Measurements from ENCODE around the gene PDZD2. TPM values are rescaled to one million over a fixed set of nuclear protein-coding genes. Genes with fewer than 3 reads are reported as not detected.

Gene PDZD2
- polyA plus RNA-seq, 1 donor from 2014 or later, result 3.1 TPM

- Histone ChIP-seq H4K20me1 (ENCODE audit: insufficient read depth) (no peaks in the 10 kb centered on the region), H3K9ac (ENCODE audit: low read length) (no peak overlapping the region), H3K9me3 (ENCODE audit: low read length) (no peaks in the 10 kb centered on the region), H3F3A (ENCODE audit: insufficient read depth, low read length, poor library complexity, severe bottlenecking) (no peaks in the 10 kb centered on the region), H3K27me3 (ENCODE audit: insufficient read depth, low read depth, low read length) (no peaks in the 10 kb centered on the region), H3K36me3 (ENCODE audit: insufficient read depth, low read length) (no peaks in the 10 kb centered on the region), H3K4me2 (ENCODE audit: low read length) (no peak overlapping the region), H3K79me2 (replicated peaks; ENCODE audit: insufficient read depth, low read length) (no peaks in the 10 kb centered on the region), H3K9me2 (ENCODE audit: insufficient read depth, low read length) (no peaks in the 10 kb centered on the region), H2AFZ (ENCODE audit: low read depth, low read length) (no peak overlapping the region), H3K27ac (ENCODE audit: low read length) (no peak overlapping the region), H3K4me3 (ENCODE audit: low read length) (no peak overlapping the region)
- TF ChIP-seq EP300 (conservative IDR thresholded peaks at IDR 0.05; ENCODE audit: poor library complexity, severe bottlenecking), result no peak
- no peak for TF ChIP-seq SMC3 (conservative IDR thresholded peaks at IDR 0.05; ENCODE audit: poor library complexity)
- no peak for TF ChIP-seq TAF1 (IDR thresholded peaks at IDR 0.05; ENCODE audit: low read depth)
- TF ChIP-seq MXI1 (conservative IDR thresholded peaks at IDR 0.05; ENCODE audit: poor library complexity, severe bottlenecking), result no peak
- no peak for TF ChIP-seq RAD21 (conservative IDR thresholded peaks at IDR 0.05)
- TF ChIP-seq EZH2 (IDR thresholded peaks at IDR 0.05; ENCODE audit: borderline replicate concordance, insufficient read depth, low read length, poor library complexity, severe bottlenecking), result no peak
- TF ChIP-seq POLR2AphosphoS5 (IDR thresholded peaks at IDR 0.05), result no peak
- TF ChIP-seq, protein P1, sequence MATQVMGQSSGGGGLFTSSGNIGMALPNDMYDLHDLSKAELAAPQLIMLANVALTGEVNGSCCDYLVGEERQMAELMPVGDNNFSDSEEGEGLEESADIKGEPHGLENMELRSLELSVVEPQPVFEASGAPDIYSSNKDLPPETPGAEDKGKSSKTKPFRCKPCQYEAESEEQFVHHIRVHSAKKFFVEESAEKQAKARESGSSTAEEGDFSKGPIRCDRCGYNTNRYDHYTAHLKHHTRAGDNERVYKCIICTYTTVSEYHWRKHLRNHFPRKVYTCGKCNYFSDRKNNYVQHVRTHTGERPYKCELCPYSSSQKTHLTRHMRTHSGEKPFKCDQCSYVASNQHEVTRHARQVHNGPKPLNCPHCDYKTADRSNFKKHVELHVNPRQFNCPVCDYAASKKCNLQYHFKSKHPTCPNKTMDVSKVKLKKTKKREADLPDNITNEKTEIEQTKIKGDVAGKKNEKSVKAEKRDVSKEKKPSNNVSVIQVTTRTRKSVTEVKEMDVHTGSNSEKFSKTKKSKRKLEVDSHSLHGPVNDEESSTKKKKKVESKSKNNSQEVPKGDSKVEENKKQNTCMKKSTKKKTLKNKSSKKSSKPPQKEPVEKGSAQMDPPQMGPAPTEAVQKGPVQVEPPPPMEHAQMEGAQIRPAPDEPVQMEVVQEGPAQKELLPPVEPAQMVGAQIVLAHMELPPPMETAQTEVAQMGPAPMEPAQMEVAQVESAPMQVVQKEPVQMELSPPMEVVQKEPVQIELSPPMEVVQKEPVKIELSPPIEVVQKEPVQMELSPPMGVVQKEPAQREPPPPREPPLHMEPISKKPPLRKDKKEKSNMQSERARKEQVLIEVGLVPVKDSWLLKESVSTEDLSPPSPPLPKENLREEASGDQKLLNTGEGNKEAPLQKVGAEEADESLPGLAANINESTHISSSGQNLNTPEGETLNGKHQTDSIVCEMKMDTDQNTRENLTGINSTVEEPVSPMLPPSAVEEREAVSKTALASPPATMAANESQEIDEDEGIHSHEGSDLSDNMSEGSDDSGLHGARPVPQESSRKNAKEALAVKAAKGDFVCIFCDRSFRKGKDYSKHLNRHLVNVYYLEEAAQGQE (IDR thresholded peaks at IDR 0.05; ENCODE audit: borderline replicate concordance), result no peak
- no peak for TF ChIP-seq CTCF (IDR thresholded peaks at IDR 0.05; ENCODE audit: poor library complexity, severe bottlenecking)
Observed at GRCh38 chr5:31738199-31738598, 99.3 kb downstream of the PDZD2 start.

GRCh38 chr5:31741496-31741895 is 102.6 kb downstream of the PDZD2 start:
- H3K9me2 ChIP-seq (ENCODE audit: insufficient read depth, low read length), result no peaks in the 10 kb centered on the region
- H3K27me3 ChIP-seq (ENCODE audit: insufficient read depth, low read depth, low read length), result no peaks in the 10 kb centered on the region
- no peak overlapping the region for H3K27ac ChIP-seq (ENCODE audit: low read length)
- H3F3A ChIP-seq (ENCODE audit: insufficient read depth, low read length, poor library complexity, severe bottlenecking), result no peaks in the 10 kb centered on the region
- no peak overlapping the region for H3K4me3 ChIP-seq (ENCODE audit: low read length)
- no peaks in the 10 kb centered on the region for H3K79me2 ChIP-seq (replicated peaks; ENCODE audit: insufficient read depth, low read length)
- no peak overlapping the region for H3K4me2 ChIP-seq (ENCODE audit: low read length)
- H4K20me1 ChIP-seq (ENCODE audit: insufficient read depth), result no peaks in the 10 kb centered on the region
- no peak overlapping the region for H3K9ac ChIP-seq (ENCODE audit: low read length)
- no peak overlapping the region for H2AFZ ChIP-seq (ENCODE audit: low read depth, low read length)
- H3K36me3 ChIP-seq (ENCODE audit: insufficient read depth, low read length), result no peaks in the 10 kb centered on the region
- TF ChIP-seq CTCF (IDR thresholded peaks at IDR 0.05; ENCODE audit: poor library complexity, severe bottlenecking) (no peak), EP300 (conservative IDR thresholded peaks at IDR 0.05; ENCODE audit: poor library complexity, severe bottlenecking) (no peak), SMC3 (conservative IDR thresholded peaks at IDR 0.05; ENCODE audit: poor library complexity) (no peak), EZH2 (IDR thresholded peaks at IDR 0.05; ENCODE audit: borderline replicate concordance, insufficient read depth, low read length, poor library complexity, severe bottlenecking) (no peak), TAF1 (IDR thresholded peaks at IDR 0.05; ENCODE audit: low read depth) (no peak), MXI1 (conservative IDR thresholded peaks at IDR 0.05; ENCODE audit: poor library complexity, severe bottlenecking) (no peak), RAD21 (conservative IDR thresholded peaks at IDR 0.05) (no peak), POLR2AphosphoS5 (IDR thresholded peaks at IDR 0.05) (no peak)
- TF ChIP-seq, protein P1 (IDR thresholded peaks at IDR 0.05; ENCODE audit: borderline replicate concordance), result no peak
- no peaks in the 10 kb centered on the region for H3K9me3 ChIP-seq (ENCODE audit: low read length)
